ENCODE measurements around the gene PI4K2A. TPM values are rescaled to one million over a fixed set of nuclear protein-coding genes. Genes with fewer than 3 reads are reported as not detected.

The PI4K2A gene
- total and polyA plus RNA-seq, 8 donors: 4.2 to 13.6 (median 9.7) TPM

DNA sequence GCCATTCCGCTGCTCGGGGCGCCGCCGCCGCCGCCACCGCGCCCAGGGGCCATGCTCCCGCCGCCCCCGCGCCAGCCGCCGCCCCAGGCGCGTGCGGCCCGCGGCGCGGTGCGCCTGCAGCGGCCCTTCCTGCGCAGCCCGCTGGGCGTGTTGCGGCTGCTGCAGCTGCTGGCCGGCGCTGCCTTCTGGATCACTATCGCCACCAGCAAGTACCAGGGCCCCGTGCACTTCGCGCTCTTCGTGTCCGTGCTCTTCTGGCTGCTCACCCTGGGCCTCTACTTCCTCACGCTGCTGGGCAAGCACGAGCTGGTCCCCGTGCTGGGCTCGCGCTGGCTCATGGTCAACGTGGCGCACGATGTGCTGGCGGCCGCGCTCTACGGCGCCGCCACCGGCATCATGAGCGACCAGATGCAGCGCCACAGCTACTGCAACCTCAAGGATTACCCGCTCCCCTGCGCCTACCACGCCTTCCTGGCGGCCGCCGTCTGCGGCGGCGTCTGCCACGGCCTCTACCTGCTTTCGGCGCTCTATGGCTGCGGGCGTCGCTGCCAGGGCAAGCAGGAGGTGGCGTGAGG is 73.4 kb downstream of the PI4K2A start:
- H3K27me3 ChIP-seq: no peaks in the 10 kb centered on the region
- peak overlapping the region; percentile 60 to 73 (median 62) for H3K4me3 ChIP-seq
- H3K4me1 ChIP-seq: peaks cover 41 to 82% (median 59%) of the 10 kb centered on the region in 4 donors
- H3K27ac ChIP-seq: peak overlapping the region; percentile 83 to 97 (median 93)
- DNase-seq: peak; percentile 73 to 92
- no peaks in the 10 kb centered on the region for H3K9me3 ChIP-seq
- intact Hi-C loops (cut with DNase I; ENCODE audit: low total_unique reads): no loop called here
- 0 to 1% (median 0%) methylated on average over 27 to 69 of the region's 69 CpGs for WGBS, 5 donors
- no peak for TF ChIP-seq EP300 (IDR thresholded peaks at IDR 0.05)
- TF ChIP-seq, protein P1, sequence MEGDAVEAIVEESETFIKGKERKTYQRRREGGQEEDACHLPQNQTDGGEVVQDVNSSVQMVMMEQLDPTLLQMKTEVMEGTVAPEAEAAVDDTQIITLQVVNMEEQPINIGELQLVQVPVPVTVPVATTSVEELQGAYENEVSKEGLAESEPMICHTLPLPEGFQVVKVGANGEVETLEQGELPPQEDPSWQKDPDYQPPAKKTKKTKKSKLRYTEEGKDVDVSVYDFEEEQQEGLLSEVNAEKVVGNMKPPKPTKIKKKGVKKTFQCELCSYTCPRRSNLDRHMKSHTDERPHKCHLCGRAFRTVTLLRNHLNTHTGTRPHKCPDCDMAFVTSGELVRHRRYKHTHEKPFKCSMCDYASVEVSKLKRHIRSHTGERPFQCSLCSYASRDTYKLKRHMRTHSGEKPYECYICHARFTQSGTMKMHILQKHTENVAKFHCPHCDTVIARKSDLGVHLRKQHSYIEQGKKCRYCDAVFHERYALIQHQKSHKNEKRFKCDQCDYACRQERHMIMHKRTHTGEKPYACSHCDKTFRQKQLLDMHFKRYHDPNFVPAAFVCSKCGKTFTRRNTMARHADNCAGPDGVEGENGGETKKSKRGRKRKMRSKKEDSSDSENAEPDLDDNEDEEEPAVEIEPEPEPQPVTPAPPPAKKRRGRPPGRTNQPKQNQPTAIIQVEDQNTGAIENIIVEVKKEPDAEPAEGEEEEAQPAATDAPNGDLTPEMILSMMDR (IDR thresholded peaks at IDR 0.05): peak in 3 of 7 experiments; percentile 8 to 16 (median 15)
- TF ChIP-seq POLR2AphosphoS5 (IDR thresholded peaks at IDR 0.05): peak; percentile 42 to 71 (median 69)
- no peak for TF ChIP-seq POLR2A (IDR thresholded peaks at IDR 0.05)
- peaks cover 0 to 10% (median 6%) of the 10 kb centered on the region in 4 donors for H3K36me3 ChIP-seq

DNA sequence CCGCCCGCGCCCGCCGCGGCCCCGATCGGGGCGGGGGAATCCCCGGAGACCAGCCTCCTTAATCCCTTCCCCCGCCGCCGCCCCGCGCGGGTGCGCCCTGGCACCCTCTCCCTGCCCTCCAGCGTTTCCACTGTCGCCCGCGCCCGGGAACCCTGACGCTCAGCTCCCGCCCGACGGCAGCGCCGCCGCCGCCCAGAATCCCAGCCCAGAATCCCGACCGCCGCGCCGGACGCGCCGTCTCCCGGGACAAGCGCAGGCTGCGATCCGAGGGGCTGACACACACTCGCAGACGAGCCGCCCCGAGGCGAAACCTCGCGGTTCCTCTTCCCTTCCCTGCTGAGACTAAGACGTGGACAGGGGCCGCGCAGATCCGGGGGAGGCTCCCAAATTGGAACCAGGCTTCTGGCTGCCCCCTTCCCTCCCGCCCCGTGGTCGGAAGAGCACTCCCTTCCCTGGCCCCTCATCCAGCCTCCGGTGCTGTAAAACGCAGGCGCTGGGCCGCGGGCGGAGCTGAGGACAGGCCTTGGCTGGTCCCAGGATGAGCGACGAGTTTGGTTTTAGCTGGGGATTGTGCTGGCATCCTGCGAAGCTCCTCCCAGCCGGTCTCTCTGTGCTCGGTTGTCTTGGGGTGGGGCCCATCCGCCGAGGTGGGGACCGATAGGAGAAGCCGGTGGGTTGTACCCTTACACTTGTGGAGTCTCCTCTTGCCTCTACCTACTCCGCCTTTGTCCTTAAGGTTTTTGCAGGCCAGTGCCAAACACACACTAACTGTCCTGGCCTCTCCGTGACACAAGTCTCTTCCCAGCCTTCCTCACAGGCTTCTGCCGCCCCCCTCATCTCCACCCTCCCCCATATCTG is 74.2 kb downstream of the PI4K2A start:
- 4 to 15% (median 6%) methylated on average over 18 to 74 of the region's 74 CpGs for WGBS, 5 donors
- H3K27ac ChIP-seq: peak overlapping the region; percentile 83 to 97 (median 93)
- no peaks in the 10 kb centered on the region for H3K27me3 ChIP-seq
- H3K4me3 ChIP-seq: peak overlapping the region; percentile 60 to 73 (median 62)
- intact Hi-C loops (cut with DNase I; ENCODE audit: low total_unique reads): no loop called here
- peak; percentile 38 to 91 for DNase-seq
- no peaks in the 10 kb centered on the region for H3K9me3 ChIP-seq
- peak; percentile 26 to 48 (median 45) for TF ChIP-seq POLR2AphosphoS5 (IDR thresholded peaks at IDR 0.05)
- TF ChIP-seq POLR2A (IDR thresholded peaks at IDR 0.05): no peak
- H3K36me3 ChIP-seq: peaks cover 0 to 10% (median 6%) of the 10 kb centered on the region in 4 donors
- H3K4me1 ChIP-seq: peaks cover 47 to 82% (median 62%) of the 10 kb centered on the region in 4 donors

DNA sequence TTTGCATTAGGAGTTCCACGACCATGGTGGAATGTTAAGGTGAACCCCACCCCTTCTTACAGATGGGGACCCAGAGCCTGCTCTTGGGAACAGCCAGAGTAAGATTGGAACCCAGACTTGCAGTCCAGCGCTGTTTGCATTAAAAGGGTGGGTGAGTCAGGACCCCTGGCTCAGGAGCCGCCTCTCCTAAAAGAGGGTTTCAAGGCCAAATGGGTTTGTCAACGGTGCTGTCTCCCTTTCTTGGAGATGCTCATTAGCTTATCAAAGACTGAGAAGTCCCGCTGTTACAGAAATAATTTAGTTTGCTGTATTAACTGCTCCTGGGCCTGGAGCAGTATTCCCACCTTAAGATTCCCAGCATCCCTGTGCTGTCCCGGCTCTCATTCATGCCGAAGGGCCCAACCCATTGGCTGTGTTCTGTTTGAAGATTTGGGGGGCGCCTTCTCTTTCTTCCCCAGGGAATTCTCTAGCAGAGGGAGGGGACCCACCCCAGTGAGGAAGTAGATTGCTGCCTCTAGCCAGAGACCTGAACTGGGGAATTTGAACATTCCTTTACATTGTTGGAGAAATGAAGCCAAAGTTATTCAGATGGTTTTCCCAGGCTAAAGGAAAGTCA is 74.9 kb downstream of the PI4K2A start:
- WGBS, 5 donors: 55 to 79% (median 67%) methylated on average over 8 of the region's 8 CpGs
- peaks cover 0 to 10% (median 6%) of the 10 kb centered on the region in 4 donors for H3K36me3 ChIP-seq
- H3K9me3 ChIP-seq: no peaks in the 10 kb centered on the region
- DNase-seq: no peak
- no peaks in the 10 kb centered on the region for H3K27me3 ChIP-seq
- no peak for TF ChIP-seq POLR2A (IDR thresholded peaks at IDR 0.05)
- no peak for TF ChIP-seq EP300 (IDR thresholded peaks at IDR 0.05)
- no peak for TF ChIP-seq POLR2AphosphoS5 (IDR thresholded peaks at IDR 0.05)
- TF ChIP-seq, protein P1 (IDR thresholded peaks at IDR 0.05): no peak
- peak overlapping the region; percentile 60 to 73 (median 62) for H3K4me3 ChIP-seq
- intact Hi-C loops (cut with DNase I; ENCODE audit: low total_unique reads): no loop called here
- peak overlapping the region in 4 of 5 donors; percentile 92 to 97 (median 94) for H3K27ac ChIP-seq
- H3K4me1 ChIP-seq: peaks cover 44 to 83% (median 61%) of the 10 kb centered on the region in 4 donors

DNA sequence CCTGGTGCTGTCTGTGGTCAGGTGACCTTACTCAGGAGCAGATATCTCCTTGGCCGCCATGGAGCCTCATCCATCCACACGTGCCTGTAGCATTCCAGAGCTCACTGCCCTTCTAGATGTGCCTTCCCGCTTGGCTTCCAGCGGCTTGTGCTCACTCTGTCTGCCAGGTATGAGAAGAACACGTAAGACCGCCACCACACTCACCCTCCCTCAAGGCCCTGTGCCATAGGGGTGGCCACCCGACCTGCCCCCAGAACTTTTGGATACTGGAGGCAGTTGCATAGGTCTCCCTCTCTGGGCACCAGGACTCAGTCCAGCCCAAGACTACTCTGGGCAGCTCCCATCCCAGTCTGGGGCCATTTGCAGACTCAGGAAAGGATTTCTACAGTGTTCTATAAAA is 77.2 kb downstream of the PI4K2A start:
- Histone ChIP-seq H3K4me3 (no peak overlapping the region), H3K4me1 (peaks cover 38 to 75% (median 58%) of the 10 kb centered on the region in 4 donors), H3K36me3 (peaks cover 0 to 10% (median 6%) of the 10 kb centered on the region in 4 donors), H3K9me3 (no peaks in the 10 kb centered on the region), H3K27me3 (no peaks in the 10 kb centered on the region), H3K27ac (peak overlapping the region in 4 of 5 donors; percentile 68 to 96 (median 79))
- no peak for DNase-seq
- TF ChIP-seq POLR2AphosphoS5 (IDR thresholded peaks at IDR 0.05) (no peak), POLR2A (IDR thresholded peaks at IDR 0.05) (no peak), EP300 (IDR thresholded peaks at IDR 0.05) (no peak)
- TF ChIP-seq, protein P1 (IDR thresholded peaks at IDR 0.05): no peak
- WGBS, 5 donors: 90 to 92% (median 92%) methylated on average over 7 of the region's 7 CpGs
- intact Hi-C loops (cut with DNase I; ENCODE audit: low total_unique reads): no loop called here

Measured in stomach (tissue), 9 donors.